Natural killer cell (primary cell): Measurements from ENCODE around the gene SYT14. TPM values are rescaled to one million over a fixed set of nuclear protein-coding genes. Genes with fewer than 3 reads are reported as not detected.

Experiments
- ATAC-seq, 3 donors: fragments of 150-1000 bp in 2 of 3; fragments of 200-7000 bp in 1 of 3; cut with Tn5 transposase; 1 replicate in 1 of 3; 2 replicates in 2 of 3; pipeline ENCODE4 v1.10.0; 2021; ENCODE audit warnings: mild to moderate bottlenecking in 2 of 3, moderate library complexity in 2 of 3
- DNase-seq, 2 donors: peaks; one replicate each; pipeline versions ENCODE4 v3.0.0 to v3.0.0-alpha.2; 2013 to 2021; ENCODE audit warnings: mixed read lengths in 1 of 2
- H3K27ac ChIP-seq: one replicate; pipeline ENCODE4 v1.5.1; 2013; ENCODE audit warnings: mild to moderate bottlenecking, low read length
- H3K27me3 ChIP-seq: one replicate; pipeline ENCODE4 v1.6.1; 2013; ENCODE audit warnings: low read length; ENCODE audit not compliant: control insufficient read depth, insufficient read depth
- H3K36me3 ChIP-seq: one replicate; pipeline ENCODE4 v1.6.1; 2013; ENCODE audit warnings: low read length; ENCODE audit not compliant: control insufficient read depth, insufficient read depth
- H3K4me1 ChIP-seq: one replicate; pipeline ENCODE4 v1.6.1; 2013; ENCODE audit warnings: low read length; ENCODE audit not compliant: control insufficient read depth, insufficient read depth
- H3K4me3 ChIP-seq: one replicate; pipeline ENCODE4 v1.5.1; 2013; ENCODE audit warnings: low read length
- H3K9me3 ChIP-seq: one replicate; pipeline ENCODE4 v1.6.1; 2013; ENCODE audit warnings: low read length; ENCODE audit not compliant: control insufficient read depth, insufficient read depth
- H3K27ac Mint-ChIP-seq, 2 donors: one replicate each; pipeline ENCODE4 v1.8.0; 2022; ENCODE audit warnings: mild to moderate bottlenecking in 2 of 2, mixed read lengths in 2 of 2, moderate library complexity in 1 of 2
- H3K27me3 Mint-ChIP-seq, 2 donors: one replicate each; pipeline ENCODE4 v1.8.0; 2022; ENCODE audit warnings: low read depth in 2 of 2, mixed read lengths in 2 of 2
- H3K36me3 Mint-ChIP-seq: one replicate; pipeline ENCODE4 v1.8.0; 2022; ENCODE audit warnings: mixed read lengths
- H3K4me1 Mint-ChIP-seq, 2 donors: one replicate each; pipeline ENCODE4 v1.8.0; 2022; ENCODE audit warnings: mixed read lengths in 2 of 2
- H3K4me3 Mint-ChIP-seq: one replicate; pipeline ENCODE4 v1.8.0; 2022; ENCODE audit warnings: mild to moderate bottlenecking, moderate library complexity, mixed read lengths
- H3K9me3 Mint-ChIP-seq, 2 donors: one replicate each; pipeline ENCODE4 v1.8.0; 2022; ENCODE audit warnings: mixed read lengths in 2 of 2
- CTCF ChIP-seq: fragments of 200-600 bp; IDR thresholded peaks from one replicate; pipeline ENCODE4 v1.8.0; 2022; ENCODE audit warnings: antibody characterized with exemption
- WGBS: methylation state at CpG from one replicate; pipeline ENCODE4 v1.1.7; 2013; ENCODE audit warnings: missing lambda C conversion rate; ENCODE audit not compliant: insufficient coverage; 5-methylcytosine and 5-hydroxymethylcytosine counted together
- intact Hi-C: fragments of 100-400 bp; cut with micrococcal nuclease; formaldehyde crosslinking; loops from one replicate; pipeline ENCODE4 v1.14.2; 2022
- total RNA-seq, 4 donors: library from RNA; stranded (reverse); fragments of 120-200 nt in 1 of 4; gene quantifications; one replicate each; pipeline versions ENCODE4 v1.2.3 to v1.2.4, GENCODE V29; 2013 to 2022

Gene SYT14
- total RNA-seq, 3 donors from 2014 or later (not counting 1 experiment from before 2014, with no cell fraction given), result not detected

GRCh38 chr1:210201681-210202080 is 263.7 kb downstream of the SYT14 start:
- no peaks in the 10 kb centered on the region for H3K4me1 Mint-ChIP-seq
- H3K27ac Mint-ChIP-seq, result no peak overlapping the region
- Histone ChIP-seq H3K9me3 (peaks cover 3% of the 10 kb centered on the region), H3K4me1 (no peaks in the 10 kb centered on the region), H3K27ac (no peak overlapping the region), H3K36me3 (no peaks in the 10 kb centered on the region), H3K4me3 (no peak overlapping the region), H3K27me3 (no peaks in the 10 kb centered on the region)
- H3K4me3 Mint-ChIP-seq, result no peak overlapping the region
- no peak for TF ChIP-seq CTCF
- WGBS, result 93% methylated on average over 1 of the region's 3 CpGs
- DNase-seq (no peak), ATAC-seq (no peak)
- H3K27me3 Mint-ChIP-seq, result peaks cover 2 to 4% of the 10 kb centered on the region in 2 donors
- H3K9me3 Mint-ChIP-seq, result peaks cover 0 to 2% of the 10 kb centered on the region in 2 donors
- H3K36me3 Mint-ChIP-seq, result no peaks in the 10 kb centered on the region
- intact Hi-C loops, result no loop called here

GRCh38 chr1:210207597-210208450 is 269.8 kb downstream of the SYT14 start:
- WGBS, result 100% methylated on average over 1 of the region's 2 CpGs
- Mint-ChIP-seq H3K9me3 (peaks cover 0 to 2% of the 10 kb centered on the region in 2 donors), H3K27ac (no peak overlapping the region), H3K36me3 (no peaks in the 10 kb centered on the region), H3K4me3 (no peak overlapping the region), H3K27me3 (peaks cover 7 to 10% of the 10 kb centered on the region in 2 donors), H3K4me1 (no peaks in the 10 kb centered on the region)
- H3K4me1 ChIP-seq, result no peaks in the 10 kb centered on the region
- intact Hi-C loops, result no loop called here
- H3K36me3 ChIP-seq, result no peaks in the 10 kb centered on the region
- no peaks in the 10 kb centered on the region for H3K9me3 ChIP-seq
- H3K4me3 ChIP-seq, result no peak overlapping the region
- no peak for ATAC-seq
- no peak for DNase-seq
- H3K27me3 ChIP-seq, result no peaks in the 10 kb centered on the region
- no peak overlapping the region for H3K27ac ChIP-seq
- TF ChIP-seq CTCF, result no peak

GRCh38 chr1:210213335-210213734 is 275.3 kb downstream of the SYT14 start:
- no peak overlapping the region for H3K4me3 Mint-ChIP-seq
- peaks cover 9 to 14% of the 10 kb centered on the region in 2 donors for H3K27me3 Mint-ChIP-seq
- H3K9me3 ChIP-seq, result no peaks in the 10 kb centered on the region
- H3K27ac ChIP-seq, result no peak overlapping the region
- TF ChIP-seq CTCF, result no peak
- 79% methylated on average over 8 of the region's 8 CpGs for WGBS
- no peaks in the 10 kb centered on the region for H3K4me1 Mint-ChIP-seq
- H3K27me3 ChIP-seq, result no peaks in the 10 kb centered on the region
- no peaks in the 10 kb centered on the region for H3K36me3 ChIP-seq
- no peak for DNase-seq
- intact Hi-C loops, result no loop called here
- peaks cover 3 to 4% of the 10 kb centered on the region in 2 donors for H3K9me3 Mint-ChIP-seq
- no peaks in the 10 kb centered on the region for H3K4me1 ChIP-seq
- no peak overlapping the region for H3K27ac Mint-ChIP-seq
- H3K4me3 ChIP-seq, result no peak overlapping the region
- ATAC-seq, result no peak
- H3K36me3 Mint-ChIP-seq, result no peaks in the 10 kb centered on the region
